DMS 273 treated with DMSO at 0.1 percent for 48 hours (cell line): ENCODE results near the gene CAMTA1.
A peak's percentile ranks its signal among the peaks of the same experiment; 100 is the strongest.
"Not testable (repeated sequence)": the region's sequence is repeated elsewhere in the genome, so short reads cannot be mapped to it uniquely, and the experiment has no call there.

ENCODE experiments used
- DNase-seq: peaks from one replicate; lab custom pipeline; 2025; lab: John Stamatoyannopoulos, UW

The CAMTA1 gene

DNA sequence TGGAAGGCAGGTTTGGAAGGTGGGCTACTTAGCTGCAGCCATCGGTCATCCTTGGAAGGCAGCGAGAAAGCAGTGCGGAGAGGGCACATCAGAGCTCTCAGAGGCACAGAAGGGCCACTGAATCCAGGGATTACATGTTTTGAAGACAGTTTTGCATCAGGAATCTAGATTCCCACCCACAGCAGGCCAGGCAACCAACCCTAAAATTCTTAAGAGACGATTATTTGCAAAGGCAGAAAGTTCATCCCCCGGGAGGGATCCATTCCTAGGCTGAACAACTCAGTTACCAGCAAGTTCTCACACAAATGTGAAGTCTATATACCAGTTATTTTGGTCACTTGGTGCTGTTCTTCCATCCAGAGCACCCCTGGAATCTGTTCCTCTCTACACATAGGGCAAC, 528.6 kb downstream of the CAMTA1 start:
- DNase-seq: no peak

DNA sequence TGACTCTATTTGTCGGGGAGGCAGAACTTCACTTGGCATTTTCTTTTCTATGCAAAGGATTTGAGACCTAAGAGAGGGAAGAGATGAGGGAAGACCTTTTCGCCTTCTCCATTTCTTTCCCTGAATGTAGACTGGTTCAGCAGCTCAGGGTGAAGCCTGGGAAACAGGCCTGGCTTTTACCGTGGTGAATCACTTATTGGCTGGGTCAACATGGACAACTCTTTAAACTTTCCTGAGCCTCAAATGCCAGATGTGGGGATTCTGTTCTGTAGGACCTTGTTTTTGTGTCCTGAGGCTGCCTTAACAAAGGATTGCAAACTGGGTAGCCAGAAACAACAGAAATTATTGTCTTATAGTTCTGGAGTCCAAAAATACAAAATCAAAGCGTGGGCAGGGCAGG, 530.1 kb downstream of the CAMTA1 start:
- DNase-seq: no peak

DNA sequence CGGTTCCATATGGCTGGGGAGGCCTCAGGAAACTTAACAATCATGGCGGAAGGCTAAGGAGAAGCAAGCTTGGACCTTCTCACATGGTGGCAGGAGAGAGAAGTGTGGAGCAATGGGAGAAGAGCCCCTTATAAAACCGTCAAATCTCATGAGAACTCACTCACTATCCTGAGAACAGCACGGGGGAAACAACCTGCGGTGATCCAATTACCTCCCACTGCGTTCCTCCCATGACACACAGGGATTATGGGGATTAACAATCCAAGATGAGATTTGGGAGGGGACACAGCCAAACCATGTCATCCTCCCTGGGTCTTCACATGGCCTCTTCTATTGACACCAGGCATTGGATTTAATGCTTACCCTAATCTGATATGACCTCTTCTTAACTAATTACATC, 530.7 kb downstream of the CAMTA1 start:
- DNase-seq: no peak

DNA sequence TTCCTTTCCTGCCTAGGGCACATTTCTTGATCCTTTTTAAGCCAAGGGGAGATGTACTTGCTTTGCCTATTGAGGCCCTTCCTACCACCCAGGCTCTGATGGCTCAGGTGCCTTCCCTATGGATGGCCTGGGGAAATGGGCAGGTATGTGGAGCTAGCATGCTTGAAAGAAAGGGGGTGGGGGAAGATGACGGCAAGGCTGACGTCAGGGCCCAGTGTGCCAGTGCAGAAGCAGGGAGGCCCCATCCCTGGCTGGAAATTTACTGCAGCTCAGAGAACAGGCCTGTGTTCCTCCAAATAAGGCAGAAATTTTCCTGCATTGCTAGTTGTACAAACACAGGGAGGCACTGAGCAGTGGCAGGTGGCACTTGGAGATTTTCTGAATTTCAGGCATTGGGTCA, 532.6 kb downstream of the CAMTA1 start:
- DNase-seq: no peak

DNA sequence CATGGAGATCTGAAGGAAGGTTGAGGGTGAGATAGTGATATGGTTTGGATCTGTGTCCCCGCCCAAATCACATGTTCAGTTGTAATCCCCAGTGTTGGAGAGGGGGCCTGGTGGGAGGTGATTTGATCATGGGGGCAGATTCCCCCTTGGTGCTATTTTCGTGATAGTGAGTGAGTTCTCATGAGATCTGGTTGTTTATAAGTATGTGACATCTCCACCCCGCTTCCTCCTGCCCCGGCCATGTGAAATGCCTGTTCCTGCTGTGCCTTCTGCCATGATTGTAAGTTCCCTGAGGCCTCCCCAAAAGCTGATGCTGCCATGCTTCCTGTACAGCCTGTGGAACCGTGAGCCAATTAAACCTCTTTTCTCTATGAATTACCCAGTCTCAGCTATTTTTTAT, 533.9 kb downstream of the CAMTA1 start:
- no peak for DNase-seq

DNA sequence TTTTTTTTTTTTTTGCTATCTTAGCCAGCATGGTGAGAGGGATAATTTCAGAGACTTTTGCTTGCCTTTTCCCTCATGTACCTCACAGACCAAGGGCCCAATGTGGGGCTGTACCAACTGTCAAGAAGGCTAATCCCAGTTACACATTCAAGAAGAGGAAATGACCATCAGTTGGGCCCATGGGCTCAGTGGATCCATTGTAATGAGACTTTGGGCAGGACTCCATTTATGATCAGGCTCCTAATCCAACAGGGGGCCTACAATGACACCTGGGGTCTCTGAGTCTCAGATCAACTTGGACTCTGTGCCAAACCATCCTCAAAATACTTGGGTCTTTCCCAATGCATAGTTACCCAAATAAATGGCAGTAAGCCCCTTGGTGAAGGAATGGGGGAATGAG, 535.4 kb downstream of the CAMTA1 start:
- DNase-seq: no peak

DNA sequence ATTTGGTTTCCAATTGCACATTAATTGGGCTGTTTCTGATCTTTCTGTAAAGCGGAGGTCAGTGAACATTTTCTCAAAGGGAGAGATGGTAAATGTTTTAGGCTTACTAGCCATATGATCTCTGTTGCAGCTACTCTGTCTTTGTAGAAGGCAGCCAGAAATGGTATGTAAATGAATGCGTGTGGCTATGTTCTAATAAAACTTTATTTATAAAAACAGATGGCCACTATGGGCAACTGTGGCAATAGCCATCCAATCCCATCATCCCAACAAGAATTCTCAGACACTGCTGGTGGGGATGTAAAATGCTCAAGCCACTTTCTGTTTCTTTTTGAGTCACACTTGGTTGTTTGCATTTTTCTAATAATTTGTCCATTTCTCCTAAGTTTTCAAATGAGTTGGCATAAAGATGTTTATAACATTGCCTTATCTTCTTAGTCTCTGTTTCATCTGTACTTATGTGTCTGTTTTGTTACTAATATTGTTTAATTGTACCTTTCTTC, 537.1 kb downstream of the CAMTA1 start:
- DNase-seq: no peak

DNA sequence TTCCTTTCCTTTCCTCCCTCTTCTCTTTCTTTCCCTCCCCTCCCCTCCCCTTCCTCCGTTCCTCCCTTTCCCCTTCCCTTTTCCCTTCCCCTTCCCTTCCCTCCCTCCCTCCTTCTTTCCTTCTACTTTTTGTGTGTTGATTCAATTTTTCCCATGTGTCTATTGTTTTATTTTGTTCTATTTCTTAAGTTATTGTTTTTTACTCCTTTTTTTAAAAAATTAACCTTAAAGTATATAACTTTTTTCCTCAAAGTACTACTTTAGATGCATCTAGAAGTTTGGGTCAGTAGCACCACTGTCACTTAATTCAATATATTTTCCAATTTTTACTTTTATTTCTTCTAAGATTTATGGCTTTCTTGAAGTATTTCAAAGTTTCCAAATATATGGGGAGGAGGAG, 537.7 kb downstream of the CAMTA1 start:
- DNase-seq: no peak

DNA sequence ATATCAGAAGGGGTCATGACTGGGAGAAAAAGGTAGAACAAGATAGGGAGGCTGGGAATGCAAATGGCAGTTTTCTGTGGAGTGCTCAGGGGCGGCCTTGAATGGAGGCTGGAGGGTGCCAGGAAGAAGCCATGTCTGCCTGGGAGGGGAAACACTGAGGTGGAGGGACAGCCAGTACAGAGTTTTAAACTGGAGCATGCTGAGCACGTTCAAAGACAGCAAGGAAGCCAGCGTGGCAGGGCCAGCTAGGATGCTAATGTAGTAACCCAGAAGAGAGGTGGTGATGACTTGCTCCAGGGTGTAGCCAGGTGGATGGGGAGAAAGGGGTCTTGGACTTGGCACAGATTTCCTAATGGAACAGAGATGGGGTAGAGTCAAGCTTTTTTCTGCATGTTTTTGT, 540.0 kb downstream of the CAMTA1 start:
- no peak for DNase-seq

DNA sequence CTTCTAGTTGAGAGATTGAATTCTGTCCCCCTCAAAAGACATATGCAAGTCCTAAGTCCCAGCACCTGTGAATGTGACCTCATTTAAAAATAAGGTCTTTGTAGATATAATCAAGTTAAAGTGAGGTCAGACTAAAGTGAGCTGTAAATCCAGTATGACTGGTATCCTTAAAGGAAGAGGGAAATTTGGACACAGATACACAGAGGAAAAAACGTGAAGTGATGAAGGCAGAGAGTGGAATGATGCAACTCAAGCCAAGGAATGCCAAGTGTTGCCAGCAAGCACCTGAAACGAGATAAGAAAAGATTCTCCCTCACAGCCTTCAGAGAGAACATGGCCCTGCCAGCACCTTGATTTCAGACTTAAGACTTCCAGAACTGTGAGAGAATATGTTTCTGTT, 541.1 kb downstream of the CAMTA1 start:
- no peak for DNase-seq

DNA sequence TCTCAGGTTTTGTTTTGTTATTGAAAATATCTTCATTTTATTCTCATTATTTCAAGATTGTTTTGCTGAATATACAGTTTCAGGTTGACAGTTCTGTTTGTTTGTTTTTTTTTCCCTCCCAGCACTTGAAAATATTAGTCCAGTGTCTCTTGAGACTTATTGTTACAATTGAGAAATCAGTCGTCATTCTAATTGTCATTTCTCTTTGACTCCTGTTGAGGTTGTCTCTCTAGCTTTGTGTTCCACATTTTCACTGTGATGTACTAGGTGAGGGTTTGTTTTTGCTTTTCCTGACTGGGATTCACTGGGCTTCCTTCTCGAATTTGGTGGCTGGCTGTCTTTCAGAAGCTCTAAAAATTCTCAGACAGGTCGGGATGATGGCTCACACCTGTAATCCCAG, 542.6 kb downstream of the CAMTA1 start:
- DNase-seq: no peak

DNA sequence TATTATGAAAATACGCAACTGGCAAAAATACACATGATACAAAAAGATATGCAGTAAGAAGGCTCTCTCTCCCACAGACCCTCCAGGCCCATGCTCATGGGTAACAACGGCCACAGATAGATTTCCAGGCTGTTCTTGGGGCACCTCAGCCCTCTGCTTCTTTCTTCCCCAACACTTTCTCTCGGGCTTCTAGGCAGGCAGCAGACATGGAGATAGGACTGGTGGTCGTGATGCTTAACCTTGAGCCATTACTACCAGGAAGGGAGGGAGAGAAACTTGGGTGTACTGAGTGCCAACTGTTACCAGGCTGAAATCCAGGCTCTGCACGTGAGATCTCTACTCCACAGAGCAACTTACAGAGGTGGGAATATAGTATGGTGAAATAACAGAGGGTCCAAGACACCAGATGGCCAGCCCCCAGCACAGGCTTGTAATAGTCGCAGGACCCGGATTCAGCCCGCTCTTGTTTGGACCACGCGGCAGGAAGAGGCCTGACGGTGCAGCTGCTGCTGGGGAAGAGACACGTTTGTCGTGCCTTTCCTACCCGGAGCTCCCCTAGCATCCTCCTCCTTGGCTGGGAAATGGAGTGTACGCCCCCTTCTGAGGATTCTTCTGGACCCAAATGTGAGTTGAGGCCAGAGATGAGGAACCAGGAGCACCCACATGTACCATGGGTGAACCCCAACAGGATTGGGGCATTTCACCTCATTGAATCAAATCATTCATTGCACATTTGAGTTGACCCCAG, 544.8 kb downstream of the CAMTA1 start:
- DNase-seq: no peak

DNA sequence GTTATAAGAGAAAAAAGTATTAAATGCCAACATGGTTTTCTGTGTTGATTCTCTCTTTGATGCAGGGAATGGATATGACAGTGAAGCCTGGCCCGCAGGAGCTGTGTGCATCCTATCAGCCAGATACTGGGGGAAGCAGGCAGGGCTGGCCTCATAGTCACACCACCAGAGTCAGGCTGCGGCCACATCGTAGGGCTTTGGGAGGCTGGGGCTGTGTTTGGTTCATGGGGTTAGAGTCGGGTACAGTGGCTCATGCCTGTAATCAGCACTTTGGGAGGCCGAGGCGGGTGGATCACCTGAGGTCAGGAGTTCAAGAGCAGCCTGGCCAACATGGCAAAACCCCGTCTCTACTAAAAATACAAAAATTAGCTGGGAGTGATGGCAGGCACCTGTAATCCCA, 545.5 kb downstream of the CAMTA1 start:
- not testable (repeated sequence) for DNase-seq

DNA sequence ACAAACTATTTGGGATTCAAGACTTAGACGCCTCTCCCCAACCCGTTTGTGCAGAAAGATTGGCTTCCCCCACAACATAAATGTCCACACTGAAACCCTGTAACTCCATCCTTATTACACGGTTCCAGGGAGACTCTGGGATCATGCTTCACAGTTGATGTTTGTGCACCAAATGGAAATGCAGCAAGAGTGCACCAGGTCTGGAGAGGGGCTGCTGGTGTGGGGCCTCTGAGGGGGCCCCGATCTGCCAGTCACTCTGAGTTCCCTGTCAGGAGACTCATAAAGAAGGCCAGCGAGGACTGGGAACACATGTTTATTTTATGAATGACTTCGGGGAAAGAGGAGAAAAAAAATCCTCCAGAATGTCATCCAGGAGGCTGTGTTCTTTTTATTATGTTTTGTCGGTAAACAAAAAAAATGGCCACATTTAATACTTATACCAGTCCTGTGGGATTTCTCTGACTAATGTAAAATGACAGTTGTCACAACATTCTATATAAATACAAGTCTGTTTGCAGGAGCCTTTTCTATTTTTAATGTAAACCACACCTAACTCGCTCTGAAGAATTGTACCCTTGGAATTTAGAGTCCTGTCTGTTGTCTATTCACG, 546.8 kb downstream of the CAMTA1 start:
- DNase-seq: no peak

DNA sequence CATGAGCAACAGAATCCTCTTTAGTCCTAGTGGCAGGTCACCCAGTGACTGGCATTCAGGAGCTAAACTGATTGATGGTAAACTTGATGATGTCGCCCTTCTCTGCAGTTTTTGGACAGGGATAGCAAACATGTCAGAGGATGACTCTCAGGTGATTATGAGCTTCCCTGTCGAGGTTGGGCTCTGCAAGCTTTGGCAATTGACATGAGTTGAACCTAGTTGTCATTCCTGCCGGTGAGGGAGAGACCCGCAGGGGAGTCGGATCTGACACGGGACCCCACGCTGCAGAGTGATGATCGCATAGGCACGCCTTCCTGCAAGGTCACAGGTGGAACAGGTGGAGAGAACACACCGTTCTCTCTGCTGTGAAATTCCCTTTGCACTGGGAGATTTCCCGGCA, 547.8 kb downstream of the CAMTA1 start:
- no peak for DNase-seq

DNA sequence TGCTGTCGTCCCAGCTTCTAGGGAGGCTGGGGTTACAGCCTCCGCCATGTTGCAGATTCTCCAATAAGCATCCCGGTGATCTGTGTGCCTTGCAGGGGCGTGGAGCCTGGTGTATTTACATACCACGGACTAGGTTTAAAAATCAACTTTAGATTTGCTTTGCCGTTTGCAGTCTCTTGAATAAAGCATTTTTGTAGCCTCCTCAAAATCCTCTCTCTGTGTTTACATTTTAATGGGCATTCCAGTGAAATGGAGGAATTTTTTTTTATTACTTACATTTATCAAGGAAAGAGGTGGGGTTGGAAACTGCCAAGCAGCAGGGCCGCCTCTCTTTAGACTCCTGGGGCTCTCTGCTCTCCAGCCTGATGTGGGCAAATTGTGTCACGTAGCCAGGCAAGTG, 548.4 kb downstream of the CAMTA1 start:
- no peak for DNase-seq

DNA sequence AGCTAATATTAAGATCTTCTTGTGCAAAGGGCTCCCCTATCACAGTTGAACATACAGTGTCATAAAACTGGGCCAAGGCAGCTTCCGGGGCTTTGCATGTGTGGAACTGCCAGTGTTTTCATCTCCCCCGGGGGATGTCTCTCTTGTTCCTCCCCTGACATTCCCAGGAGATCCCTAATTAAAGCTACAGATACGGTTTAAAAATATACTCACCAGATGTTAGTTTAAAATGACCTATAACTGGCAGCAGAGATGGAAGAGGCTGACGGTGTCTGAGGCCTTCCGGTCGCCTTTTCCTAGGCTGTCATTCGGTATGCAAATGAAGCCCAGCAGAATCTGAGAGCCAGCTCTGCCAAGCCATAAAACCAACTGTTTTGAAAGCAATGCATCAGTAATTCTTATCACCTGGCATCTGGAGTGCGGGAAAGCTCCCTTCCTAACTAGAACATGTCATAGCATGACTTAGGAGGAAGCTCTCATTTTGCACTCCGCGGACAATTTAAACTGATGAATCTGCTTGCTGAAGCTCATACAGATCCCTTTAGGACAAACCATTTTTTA, 549.3 kb downstream of the CAMTA1 start:
- DNase-seq: peak; percentile 76

DNA sequence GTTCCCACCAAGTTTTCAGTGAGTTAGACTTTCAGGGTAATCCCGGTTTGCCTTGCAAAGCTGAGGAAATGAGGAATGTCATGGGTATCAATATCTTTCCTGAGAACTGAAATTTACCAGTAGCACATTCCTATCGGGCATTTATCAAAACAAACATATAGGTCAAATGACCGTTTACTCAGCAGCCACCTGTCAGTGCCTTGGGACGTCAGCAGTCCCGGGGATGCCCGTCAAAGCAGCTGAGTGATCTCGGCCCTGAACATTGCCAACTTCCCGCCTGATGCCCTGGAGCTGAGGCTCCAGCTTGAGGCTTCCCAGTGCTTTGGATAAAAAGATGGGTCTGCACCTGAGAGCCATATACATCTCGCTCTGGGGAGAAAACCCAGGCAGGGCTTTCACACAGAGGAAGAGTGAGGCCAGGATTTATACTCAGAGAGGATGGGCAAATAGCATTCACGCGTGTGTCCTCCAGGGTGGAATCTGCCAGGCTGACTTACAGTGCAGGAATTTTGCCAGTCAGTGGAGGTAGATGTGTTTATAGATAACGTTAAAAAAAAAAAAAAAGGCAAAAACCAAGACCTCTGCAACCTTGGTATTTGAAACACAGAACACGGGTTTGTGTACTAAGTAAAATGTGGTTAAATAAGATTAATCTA, 550.1 kb downstream of the CAMTA1 start:
- DNase-seq: no peak

DNA sequence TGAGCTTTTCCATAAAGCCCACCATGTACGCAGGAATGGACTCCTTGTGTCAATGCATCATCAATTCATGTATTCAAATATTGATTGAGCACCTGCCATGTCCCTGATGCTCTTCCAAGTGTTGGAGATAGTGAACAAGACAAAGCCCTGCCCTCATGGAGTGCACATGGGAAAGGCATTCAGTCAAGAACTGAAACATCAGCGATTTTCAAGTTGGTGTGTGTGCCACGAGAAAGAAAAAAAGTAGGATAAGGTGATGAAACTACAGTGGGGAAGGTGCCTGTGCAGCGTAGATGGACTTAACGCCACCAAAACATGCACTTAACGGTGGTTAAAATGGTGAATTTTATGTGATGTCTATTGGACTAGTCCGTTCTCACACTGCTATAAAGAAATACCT, 553.2 kb downstream of the CAMTA1 start:
- DNase-seq: no peak

DNA sequence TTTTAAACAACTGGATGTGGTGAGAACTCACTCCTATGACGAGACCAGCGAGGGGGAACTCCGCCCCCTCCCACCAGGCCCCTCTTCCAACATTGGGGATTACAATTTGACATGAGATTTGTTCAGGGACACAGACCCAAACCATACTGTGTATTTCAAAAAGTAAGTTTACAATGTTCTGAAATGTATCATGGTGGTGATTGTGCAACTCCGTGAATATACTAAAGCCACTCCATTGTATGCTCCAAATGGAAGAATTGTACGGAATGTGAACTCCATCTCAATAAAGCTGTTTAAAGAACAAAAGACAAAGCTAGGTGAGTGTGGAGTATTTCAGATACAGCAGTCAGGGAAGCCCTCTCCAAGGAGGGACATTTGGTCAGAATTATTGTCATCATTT, 553.8 kb downstream of the CAMTA1 start:
- no peak for DNase-seq

DNA sequence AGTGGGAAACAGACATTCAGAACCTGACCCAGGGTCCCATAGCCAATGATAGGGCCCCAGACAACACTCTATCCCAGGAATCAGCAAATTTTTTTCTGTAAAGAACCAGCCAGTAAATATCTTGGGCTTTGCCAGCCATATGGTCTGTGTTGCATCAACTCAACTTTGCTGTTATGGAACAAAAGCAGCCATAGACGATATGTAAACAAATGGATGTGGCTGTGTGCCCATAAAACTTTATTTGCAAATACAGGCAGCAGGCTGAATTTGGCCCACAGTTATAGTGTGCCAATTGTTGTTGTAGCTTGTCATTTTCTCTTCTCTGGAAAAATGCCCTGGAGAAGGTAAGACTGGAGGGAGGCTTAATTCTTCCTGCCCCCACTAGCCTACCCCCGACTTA, 554.7 kb downstream of the CAMTA1 start:
- DNase-seq: no peak

DNA sequence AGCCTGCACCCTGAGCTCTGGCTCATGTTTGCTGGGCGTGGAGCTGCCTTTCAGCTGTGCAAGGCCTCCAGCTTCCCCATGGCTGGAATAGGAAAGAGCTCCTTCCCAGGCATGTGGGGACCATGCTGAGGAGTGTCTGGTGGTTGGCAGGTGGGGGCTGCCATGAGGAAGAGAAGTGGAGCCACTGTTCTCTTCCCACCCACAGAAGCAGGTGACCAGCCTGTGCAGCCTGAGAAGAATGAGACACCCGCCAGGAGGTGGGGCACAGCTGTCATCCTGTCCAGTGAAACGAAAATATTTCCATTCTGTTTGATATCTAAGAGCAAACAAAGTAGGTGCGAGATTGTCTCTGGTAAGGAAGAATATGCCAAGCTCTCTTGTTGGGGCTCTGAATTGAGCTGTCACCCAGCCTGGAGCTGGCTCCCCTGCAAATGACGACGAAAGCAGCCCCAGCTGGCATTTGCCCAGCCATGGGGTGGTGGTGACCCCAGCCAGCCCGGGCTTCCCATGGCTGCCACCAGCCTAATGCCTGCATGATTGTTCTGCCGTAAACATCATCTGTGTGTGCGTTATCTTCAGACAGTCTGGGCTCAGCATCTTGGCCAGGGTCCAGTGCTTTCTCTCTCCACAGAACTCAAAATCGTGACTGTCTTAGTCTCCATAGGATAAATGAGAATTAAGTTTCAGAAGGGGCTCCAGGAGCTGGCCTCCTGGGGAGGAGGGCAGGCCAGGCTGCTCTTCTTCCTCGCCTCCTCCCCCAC, 556.1 kb downstream of the CAMTA1 start:
- no peak for DNase-seq
